C4-2B (cell line): Measurements from ENCODE around the gene WNT11.

ENCODE experiments used
- CTCF ChIP-seq: fragments of 450-650 bp; conservative IDR thresholded peaks from 2 replicates; pipeline ENCODE4 v1.5.1; 2017; ENCODE audit warnings: mild to moderate bottlenecking
- ZFX ChIP-seq: fragments of 450-650 bp; IDR thresholded peaks from 2 replicates; pipeline ENCODE4 v1.6.1; 2017

DNA sequence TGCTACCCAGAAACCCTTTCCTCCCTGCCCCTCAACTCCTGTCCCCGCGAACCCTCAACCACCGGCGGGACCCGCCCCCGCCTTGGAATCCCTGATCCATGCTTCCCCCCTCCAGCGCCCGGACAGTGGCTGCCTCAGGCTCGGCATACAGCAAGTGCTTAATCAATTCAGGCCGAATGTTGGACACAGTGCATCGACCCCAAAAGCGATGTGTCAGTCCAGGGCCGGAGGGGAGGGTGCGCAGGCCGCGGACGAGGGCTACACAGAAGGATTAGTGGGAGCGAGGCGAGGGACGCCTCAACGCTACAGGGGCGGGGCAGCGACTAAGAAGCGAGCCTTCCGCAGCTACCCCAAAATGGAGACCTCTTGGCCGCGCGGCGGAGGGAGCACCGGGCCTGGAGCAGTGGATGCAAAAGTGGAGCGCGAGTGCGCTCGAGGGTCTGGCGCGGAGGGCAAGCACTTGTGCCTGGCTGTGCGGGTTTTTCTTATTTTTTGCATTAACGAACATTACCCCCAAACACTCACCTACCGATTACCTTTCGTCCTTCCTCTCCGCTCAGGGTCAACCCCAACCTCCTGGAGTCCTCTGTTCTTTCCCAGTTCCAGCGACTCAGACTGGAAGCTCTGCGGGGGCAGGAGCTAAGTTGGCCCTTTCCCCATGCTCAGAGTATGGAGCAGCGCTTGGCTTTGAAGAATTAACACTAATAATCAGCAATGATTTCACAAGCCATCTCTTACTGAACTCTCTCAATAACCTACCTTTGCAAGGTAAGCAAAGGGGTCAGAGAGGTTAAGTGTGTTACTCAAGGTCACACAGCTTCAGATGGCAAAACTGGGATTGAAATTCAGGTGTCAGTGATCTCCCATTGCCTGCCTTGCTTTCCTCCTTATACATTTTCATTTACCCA is 30.0 kb upstream of the WNT11 start:
- TF ChIP-seq CTCF (no peak), ZFX (no peak)
